ENCODE data around the gene EPM2A. TPM values are rescaled to one million over a fixed set of nuclear protein-coding genes. Genes with fewer than 3 reads are reported as not detected.
"Not testable (repeated sequence)": the region's sequence is repeated elsewhere in the genome, so short reads cannot be mapped to it uniquely, and the experiment has no call there.

EPM2A gene
- total RNA-seq, 1 experiment from 2014 or later, result 2.5 TPM

DNA sequence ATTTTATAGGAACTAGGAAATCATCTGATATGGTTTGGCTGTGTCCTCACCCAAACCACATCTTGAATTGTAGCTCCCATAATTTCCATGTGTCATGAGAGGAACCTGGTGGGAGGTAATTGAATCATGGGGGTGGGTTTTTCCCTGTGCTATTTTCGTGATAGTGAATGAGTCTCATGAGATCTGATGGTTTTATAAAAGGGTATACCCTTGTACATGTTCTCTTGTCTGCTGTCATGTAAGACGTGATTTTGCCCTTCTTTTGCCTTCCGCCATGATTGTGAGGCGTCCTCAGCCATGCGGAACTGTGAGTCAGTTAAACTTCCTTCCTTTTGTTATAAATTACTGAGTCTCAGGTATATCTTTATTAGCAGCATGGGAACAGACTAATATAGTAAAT is 27.9 kb downstream of the EPM2A start:
- H3K36me3 Mint-ChIP-seq (ENCODE audit: insufficient read depth, unreplicated experiment), result no peaks in the 10 kb centered on the region
- no peak for DNase-seq
- BruUV-seq (replicated peaks), result no TSS peak
- H3K9me3 Mint-ChIP-seq (ENCODE audit: low read depth, unreplicated experiment), result no peaks in the 10 kb centered on the region
- H3K27me3 Mint-ChIP-seq (ENCODE audit: unreplicated experiment), result no peaks in the 10 kb centered on the region
- no peak for TF ChIP-seq CTCF (IDR thresholded peaks at IDR 0.05; ENCODE audit: unreplicated experiment)
- no peak overlapping the region for H3K27ac Mint-ChIP-seq (ENCODE audit: unreplicated experiment)
- H3K4me3 Mint-ChIP-seq (ENCODE audit: low read depth, unreplicated experiment), result no peak overlapping the region
- CTCF ChIA-PET, result no interaction called here
- peaks cover 9% of the 10 kb centered on the region for H3K4me1 Mint-ChIP-seq (ENCODE audit: low read depth, unreplicated experiment)
- intact Hi-C loops (cut with micrococcal nuclease; ENCODE audit: unreplicated experiment), result no loop called here

GRCh38 chr6:145705561-145705960 is 29.8 kb downstream of the EPM2A start:
- intact Hi-C loops (cut with micrococcal nuclease; ENCODE audit: unreplicated experiment), result no loop called here
- H3K36me3 Mint-ChIP-seq (ENCODE audit: insufficient read depth, unreplicated experiment), result no peaks in the 10 kb centered on the region
- TF ChIP-seq CTCF (IDR thresholded peaks at IDR 0.05; ENCODE audit: unreplicated experiment), result no peak
- no peak overlapping the region for H3K27ac Mint-ChIP-seq (ENCODE audit: unreplicated experiment)
- no peak for DNase-seq
- H3K9me3 Mint-ChIP-seq (ENCODE audit: low read depth, unreplicated experiment), result no peaks in the 10 kb centered on the region
- H3K4me1 Mint-ChIP-seq (ENCODE audit: low read depth, unreplicated experiment), result peaks cover 9% of the 10 kb centered on the region
- no peaks in the 10 kb centered on the region for H3K27me3 Mint-ChIP-seq (ENCODE audit: unreplicated experiment)
- CTCF ChIA-PET, result no interaction called here
- BruUV-seq (replicated peaks), result no TSS peak
- no peak overlapping the region for H3K4me3 Mint-ChIP-seq (ENCODE audit: low read depth, unreplicated experiment)

DNA sequence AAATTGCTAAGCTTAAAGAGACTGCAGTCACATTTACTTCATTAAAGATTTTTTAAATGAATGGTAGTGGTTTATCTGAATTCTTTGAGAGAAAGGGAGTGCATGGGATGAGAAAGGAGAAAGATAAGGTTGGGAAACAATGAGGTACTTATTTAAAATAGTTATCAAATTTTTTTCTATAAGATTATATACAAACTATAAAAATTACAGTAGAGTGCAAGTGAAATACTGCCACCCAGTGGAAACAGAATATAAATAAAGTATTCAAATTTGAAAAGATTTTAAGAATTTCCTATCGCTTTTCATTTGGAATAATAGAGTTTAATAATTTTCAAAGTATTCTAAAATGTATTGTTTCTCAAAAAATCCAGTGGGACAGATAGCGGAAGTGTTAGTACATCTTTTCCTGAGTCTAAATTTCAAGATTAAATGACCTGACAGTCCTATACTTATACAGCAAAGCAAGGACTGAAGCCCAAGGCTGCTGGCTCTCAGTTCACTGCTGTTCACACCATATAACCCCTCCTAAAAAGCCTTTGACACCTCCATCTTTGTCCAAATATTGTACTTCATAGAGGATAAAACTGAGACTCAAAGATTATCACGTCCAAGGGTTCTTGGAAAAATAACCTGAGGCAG is 31.1 kb downstream of the EPM2A start:
- DNase-seq, result no peak
- intact Hi-C loops (cut with micrococcal nuclease; ENCODE audit: unreplicated experiment), result no loop called here
- Mint-ChIP-seq H3K4me1 (ENCODE audit: low read depth, unreplicated experiment) (peaks cover 13% of the 10 kb centered on the region), H3K27ac (ENCODE audit: unreplicated experiment) (no peak overlapping the region), H3K4me3 (ENCODE audit: low read depth, unreplicated experiment) (no peak overlapping the region), H3K27me3 (ENCODE audit: unreplicated experiment) (no peaks in the 10 kb centered on the region), H3K9me3 (ENCODE audit: low read depth, unreplicated experiment) (no peaks in the 10 kb centered on the region), H3K36me3 (ENCODE audit: insufficient read depth, unreplicated experiment) (no peaks in the 10 kb centered on the region)
- BruUV-seq (replicated peaks), result no TSS peak
- CTCF ChIA-PET, result no interaction called here
- peak; percentile 26 for TF ChIP-seq CTCF (IDR thresholded peaks at IDR 0.05; ENCODE audit: unreplicated experiment)

- Mint-ChIP-seq H3K27me3 (ENCODE audit: unreplicated experiment) (no peaks in the 10 kb centered on the region), H3K4me1 (ENCODE audit: low read depth, unreplicated experiment) (peaks cover 18% of the 10 kb centered on the region), H3K4me3 (ENCODE audit: low read depth, unreplicated experiment) (no peak overlapping the region), H3K36me3 (ENCODE audit: insufficient read depth, unreplicated experiment) (no peaks in the 10 kb centered on the region), H3K9me3 (ENCODE audit: low read depth, unreplicated experiment) (no peaks in the 10 kb centered on the region), H3K27ac (ENCODE audit: unreplicated experiment) (no peak overlapping the region)
- TF ChIP-seq CTCF (IDR thresholded peaks at IDR 0.05; ENCODE audit: unreplicated experiment), result no peak
- BruUV-seq (replicated peaks), result no TSS peak
- DNase-seq, result no peak
- CTCF ChIA-PET, result no interaction called here
- intact Hi-C loops (cut with micrococcal nuclease; ENCODE audit: unreplicated experiment), result no loop called here
Measured at GRCh38 chr6:145699462-145699861, 35.9 kb downstream of the EPM2A start.

GRCh38 chr6:145697401-145697800 is 37.9 kb downstream of the EPM2A start:
- H3K4me1 Mint-ChIP-seq (ENCODE audit: low read depth, unreplicated experiment); H3K27me3 Mint-ChIP-seq (ENCODE audit: unreplicated experiment); H3K36me3 Mint-ChIP-seq (ENCODE audit: insufficient read depth, unreplicated experiment); intact Hi-C loops (cut with micrococcal nuclease; ENCODE audit: unreplicated experiment); H3K27ac Mint-ChIP-seq (ENCODE audit: unreplicated experiment); BruUV-seq (replicated peaks); CTCF ChIA-PET; H3K4me3 Mint-ChIP-seq (ENCODE audit: low read depth, unreplicated experiment); DNase-seq; H3K9me3 Mint-ChIP-seq (ENCODE audit: low read depth, unreplicated experiment): not testable (repeated sequence)
